Measurements from ENCODE around the gene TESK1. TPM values are rescaled to one million over a fixed set of nuclear protein-coding genes. Genes with fewer than 3 reads are reported as not detected.

The TESK1 gene
- total RNA-seq, 3 donors from 2014 or later, result 35.8 to 71.9 (median 41.8) TPM

- DNase-seq (peak; percentile 72 to 88 (median 75)), ATAC-seq (peak; percentile 71)
- Histone ChIP-seq H3K36me3 (ENCODE audit: low read depth) (no peaks in the 10 kb centered on the region), H3K4me3 (no peak overlapping the region), H3K4me1 (ENCODE audit: low read depth) (peaks cover 3% of the 10 kb centered on the region), H3K9me3 (no peaks in the 10 kb centered on the region)
- TF ChIP-seq CTCF (IDR thresholded peaks at IDR 0.05), result no peak
- intact Hi-C loops (cut with DNase I, micrococcal nuclease), result no loop called here
Observed at GRCh38 chr9:35616681-35617459, 11.8 kb downstream of the TESK1 start.

- H3K36me3 ChIP-seq (ENCODE audit: low read depth), result no peaks in the 10 kb centered on the region
- no peak overlapping the region for H3K4me3 ChIP-seq
- no peaks in the 10 kb centered on the region for H3K9me3 ChIP-seq
- TF ChIP-seq CTCF (IDR thresholded peaks at IDR 0.05), result no peak
- DNase-seq (no peak), ATAC-seq (no peak)
- intact Hi-C loops (cut with DNase I, micrococcal nuclease), result no loop called here
- H3K4me1 ChIP-seq (ENCODE audit: low read depth), result peaks cover 3% of the 10 kb centered on the region
Observed at GRCh38 chr9:35617548-35617947, 12.5 kb downstream of the TESK1 start.

- no peaks in the 10 kb centered on the region for H3K9me3 ChIP-seq
- H3K4me3 ChIP-seq, result no peak within 1 kb of the TSS
- peaks cover 3% of the 10 kb centered on the region for H3K4me1 ChIP-seq (ENCODE audit: low read depth)
- ATAC-seq, result peak; percentile 26
- no peak for DNase-seq
- no peaks in the 10 kb centered on the region for H3K36me3 ChIP-seq (ENCODE audit: low read depth)
- intact Hi-C loops (cut with DNase I, micrococcal nuclease), result no loop called here
- TF ChIP-seq CTCF (IDR thresholded peaks at IDR 0.05), result no peak
Observed at GRCh38 chr9:35618325-35618727, 13.3 kb downstream of the TESK1 start, which contains the start of gene CD72. Gene CD72 (minus strand): TSS chr9:35618413. CDS start chr9:35618303, 110 bp downstream.

- DNase-seq, result peak in 2 of 3 donors; percentile 44 to 83
- peaks cover 3% of the 10 kb centered on the region for H3K4me1 ChIP-seq (ENCODE audit: low read depth)
- no peaks in the 10 kb centered on the region for H3K36me3 ChIP-seq (ENCODE audit: low read depth)
- no peak for TF ChIP-seq CTCF (IDR thresholded peaks at IDR 0.05)
- intact Hi-C loops (cut with DNase I, micrococcal nuclease), result no loop called here
- no peak overlapping the region for H3K4me3 ChIP-seq
- peak; percentile 64 for ATAC-seq
- no peaks in the 10 kb centered on the region for H3K9me3 ChIP-seq
Observed at GRCh38 chr9:35618854-35619799, 14.1 kb downstream of the TESK1 start.

- H3K36me3 ChIP-seq (ENCODE audit: low read depth), result no peaks in the 10 kb centered on the region
- TF ChIP-seq CTCF (IDR thresholded peaks at IDR 0.05), result no peak
- DNase-seq, result no peak
- H3K4me1 ChIP-seq (ENCODE audit: low read depth), result peaks cover 3% of the 10 kb centered on the region
- no peak overlapping the region for H3K4me3 ChIP-seq
- intact Hi-C loops (cut with DNase I, micrococcal nuclease), result no loop called here
- ATAC-seq, result peak; percentile 29
- no peaks in the 10 kb centered on the region for H3K9me3 ChIP-seq
Observed at GRCh38 chr9:35619800-35620158, 14.7 kb downstream of the TESK1 start.

Measured in mucosa of descending colon (tissue), 3 donors.